ENCODE results near the gene UBE2Q2.

Gene UBE2Q2

GRCh38 chr15:75920079-75920478 is 76.8 kb downstream of the UBE2Q2 start:
- intact Hi-C loops (cut with DNase I), result no loop called here
- DNase-seq, result no peak

GRCh38 chr15:75921732-75922703 is 78.8 kb downstream of the UBE2Q2 start:
- intact Hi-C loops (cut with DNase I), result no loop called here
- no peak for DNase-seq

GRCh38 chr15:75923756-75924155 is 80.5 kb downstream of the UBE2Q2 start:
- DNase-seq, result no peak
- intact Hi-C loops (cut with DNase I), result no loop called here

- DNase-seq, result no peak
- intact Hi-C loops (cut with DNase I), result no loop called here
These were observed 81.3 kb downstream of the UBE2Q2 start for GRCh38 chr15:75924576-75924975.

GRCh38 chr15:75925440-75925839 is 82.2 kb downstream of the UBE2Q2 start:
- intact Hi-C loops (cut with DNase I), result no loop called here
- DNase-seq, result no peak

- no peak for DNase-seq
- intact Hi-C loops (cut with DNase I), result no loop called here
These were observed 83.7 kb downstream of the UBE2Q2 start for GRCh38 chr15:75926931-75927330.

GRCh38 chr15:75927601-75928000 is 84.4 kb downstream of the UBE2Q2 start:
- no peak for DNase-seq
- intact Hi-C loops (cut with DNase I), result no loop called here

GRCh38 chr15:75928680-75929608 is 85.7 kb downstream of the UBE2Q2 start:
- no peak for DNase-seq

GRCh38 chr15:75929799-75930565 is 86.7 kb downstream of the UBE2Q2 start:
- intact Hi-C loops (cut with DNase I), result no loop called here
- DNase-seq, result no peak

More at GRCh38 chr15:75928680-75929608, 85.7 kb downstream of the UBE2Q2 start:
- intact Hi-C loops (cut with DNase I), result no loop called here

- intact Hi-C loops (cut with DNase I), result no loop called here
- no peak for DNase-seq
These were observed 87.6 kb downstream of the UBE2Q2 start for GRCh38 chr15:75930866-75931265.

GRCh38 chr15:75942464-75942863 is 99.2 kb downstream of the UBE2Q2 start:
- intact Hi-C loops (cut with DNase I), result no loop called here
- no peak for DNase-seq

GRCh38 chr15:75943246-75943645 is 100.0 kb downstream of the UBE2Q2 start:
- intact Hi-C loops (cut with DNase I), result no loop called here
- no peak for DNase-seq

GRCh38 chr15:75943713-75944215 is 100.5 kb downstream of the UBE2Q2 start:
- intact Hi-C loops (cut with DNase I), result no loop called here
- no peak for DNase-seq

GRCh38 chr15:75945953-75946352 is 102.7 kb downstream of the UBE2Q2 start:
- intact Hi-C loops (cut with DNase I), result no loop called here
- DNase-seq, result no peak

- intact Hi-C loops (cut with DNase I), result no loop called here
These were observed 103.8 kb downstream of the UBE2Q2 start for GRCh38 chr15:75947092-75947491.

GRCh38 chr15:75948761-75949296 is 105.6 kb downstream of the UBE2Q2 start:
- intact Hi-C loops (cut with DNase I), result no loop called here
- no peak for DNase-seq

More at GRCh38 chr15:75947092-75947491, 103.8 kb downstream of the UBE2Q2 start:
- DNase-seq, result no peak
